Thyroid gland (tissue), 4 donors: ENCODE measurements around the gene ABAT.

Experiments
- CTCF ChIP-seq, 6 experiments: fragments of 200-600 bp in 3 of 6; fragments of 450-650 bp in 3 of 6; sonication (generic) in 3 of 6; IDR thresholded peaks; one replicate each; pipeline ENCODE4 v1.5.1; 2016 to 2019; ENCODE audit warnings: antibody characterized with exemption in 6 of 6, mild to moderate bottlenecking in 2 of 6, inconsistent platforms in 1 of 6, moderate library complexity in 1 of 6
- POLR2A ChIP-seq, 2 donors: fragments of 450-650 bp; IDR thresholded peaks; one replicate each; pipeline ENCODE4 v1.6.1; 2017; ENCODE audit warnings: antibody characterized with exemption in 2 of 2, mild to moderate bottlenecking in 2 of 2, moderate library complexity in 1 of 2

DNA sequence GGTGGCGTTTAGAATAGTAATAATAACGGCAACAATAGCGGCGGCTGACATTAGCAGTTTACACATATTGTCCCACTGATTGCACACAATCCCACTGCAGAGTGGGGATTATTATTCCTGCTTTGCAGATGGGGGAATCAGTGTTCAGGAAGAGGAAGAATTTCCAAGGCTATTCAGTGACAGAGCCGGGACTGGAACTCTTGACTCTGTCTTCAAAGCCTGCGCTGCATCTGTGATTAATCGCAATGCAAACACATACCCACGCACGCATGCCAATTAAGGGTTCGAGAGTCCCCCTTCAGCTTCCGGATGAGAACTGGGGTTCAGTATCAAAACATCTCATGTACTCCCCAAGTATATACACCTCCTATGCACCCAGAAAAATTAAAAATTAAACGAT lies 93.9 kb downstream of the ABAT start:
- no peak for TF ChIP-seq CTCF (IDR thresholded peaks at IDR 0.05)
- TF ChIP-seq POLR2A (IDR thresholded peaks at IDR 0.05) = no peak
